ENCODE results near the gene ARL6IP1.

The ARL6IP1 gene

GRCh38 chr16:18832006-18832405 lies 30.7 kb upstream of the ARL6IP1 start:
- Histone ChIP-seq H3K36me3 (ENCODE audit: low read length) (peaks cover 63% of the 10 kb centered on the region), H3F3A (ENCODE audit: insufficient read depth) (no peaks in the 10 kb centered on the region), H3K79me2 (ENCODE audit: insufficient read depth, low read length) (no peaks in the 10 kb centered on the region), H3K27me3 (ENCODE audit: low read length) (no peaks in the 10 kb centered on the region), H2AFZ (ENCODE audit: low read depth, low read length, severe bottlenecking) (no peak overlapping the region), H3K9me3 (ENCODE audit: insufficient read depth, low read length) (no peaks in the 10 kb centered on the region), H3K27ac (ENCODE audit: low read depth, low read length) (no peak overlapping the region), H4K20me1 (ENCODE audit: low read depth, low read length) (no peaks in the 10 kb centered on the region), H3K9ac (ENCODE audit: low read length) (no peak overlapping the region), H3K4me3 (ENCODE audit: insufficient read depth, low read length, poor library complexity, severe bottlenecking) (no peak overlapping the region), H3K4me2 (ENCODE audit: low read depth, low read length, poor library complexity, severe bottlenecking) (no peak overlapping the region), H3K9me2 (replicated peaks; ENCODE audit: insufficient read depth, low read length) (no peaks in the 10 kb centered on the region)
- TF ChIP-seq CTCF (IDR thresholded peaks at IDR 0.05; ENCODE audit: insufficient read depth, low read length, poor library complexity, severe bottlenecking) (no peak), EZH2phosphoT487 (conservative IDR thresholded peaks at IDR 0.05; ENCODE audit: low read length) (no peak)

- no peaks in the 10 kb centered on the region for H4K20me1 ChIP-seq (ENCODE audit: low read depth, low read length)
- no peak overlapping the region for H3K27ac ChIP-seq (ENCODE audit: low read depth, low read length)
- no peaks in the 10 kb centered on the region for H3K9me3 ChIP-seq (ENCODE audit: insufficient read depth, low read length)
- H3K9ac ChIP-seq (ENCODE audit: low read length) = no peak overlapping the region
- TF ChIP-seq EZH2phosphoT487 (conservative IDR thresholded peaks at IDR 0.05; ENCODE audit: low read length) = no peak
- TF ChIP-seq CTCF (IDR thresholded peaks at IDR 0.05; ENCODE audit: insufficient read depth, low read length, poor library complexity, severe bottlenecking) = no peak
- no peak overlapping the region for H2AFZ ChIP-seq (ENCODE audit: low read depth, low read length, severe bottlenecking)
- H3K4me2 ChIP-seq (ENCODE audit: low read depth, low read length, poor library complexity, severe bottlenecking) = no peak overlapping the region
- H3K27me3 ChIP-seq (ENCODE audit: low read length) = no peaks in the 10 kb centered on the region
- H3F3A ChIP-seq (ENCODE audit: insufficient read depth) = no peaks in the 10 kb centered on the region
- no peaks in the 10 kb centered on the region for H3K79me2 ChIP-seq (ENCODE audit: insufficient read depth, low read length)
- no peak overlapping the region for H3K4me3 ChIP-seq (ENCODE audit: insufficient read depth, low read length, poor library complexity, severe bottlenecking)
- no peaks in the 10 kb centered on the region for H3K9me2 ChIP-seq (replicated peaks; ENCODE audit: insufficient read depth, low read length)
- peaks cover 47% of the 10 kb centered on the region for H3K36me3 ChIP-seq (ENCODE audit: low read length)
Observed at GRCh38 chr16:18829251-18829650, 27.9 kb upstream of the ARL6IP1 start.

GRCh38 chr16:18827890-18828289 lies 26.5 kb upstream of the ARL6IP1 start:
- no peaks in the 10 kb centered on the region for H3K79me2 ChIP-seq (ENCODE audit: insufficient read depth, low read length)
- no peaks in the 10 kb centered on the region for H4K20me1 ChIP-seq (ENCODE audit: low read depth, low read length)
- H3F3A ChIP-seq (ENCODE audit: insufficient read depth) = no peaks in the 10 kb centered on the region
- no peaks in the 10 kb centered on the region for H3K9me2 ChIP-seq (replicated peaks; ENCODE audit: insufficient read depth, low read length)
- no peak overlapping the region for H3K4me2 ChIP-seq (ENCODE audit: low read depth, low read length, poor library complexity, severe bottlenecking)
- peaks cover 33% of the 10 kb centered on the region for H3K36me3 ChIP-seq (ENCODE audit: low read length)
- no peak overlapping the region for H3K9ac ChIP-seq (ENCODE audit: low read length)
- no peaks in the 10 kb centered on the region for H3K9me3 ChIP-seq (ENCODE audit: insufficient read depth, low read length)
- no peak overlapping the region for H3K27ac ChIP-seq (ENCODE audit: low read depth, low read length)
- no peak for TF ChIP-seq EZH2phosphoT487 (conservative IDR thresholded peaks at IDR 0.05; ENCODE audit: low read length)
- TF ChIP-seq CTCF (IDR thresholded peaks at IDR 0.05; ENCODE audit: insufficient read depth, low read length, poor library complexity, severe bottlenecking) = no peak
- H2AFZ ChIP-seq (ENCODE audit: low read depth, low read length, severe bottlenecking) = no peak overlapping the region
- no peak overlapping the region for H3K4me3 ChIP-seq (ENCODE audit: insufficient read depth, low read length, poor library complexity, severe bottlenecking)
- H3K27me3 ChIP-seq (ENCODE audit: low read length) = no peaks in the 10 kb centered on the region

Data from SU-DHL-6 (cell line).